ENCODE measurements around the gene TMPRSS11F.

The TMPRSS11F gene

DNA sequence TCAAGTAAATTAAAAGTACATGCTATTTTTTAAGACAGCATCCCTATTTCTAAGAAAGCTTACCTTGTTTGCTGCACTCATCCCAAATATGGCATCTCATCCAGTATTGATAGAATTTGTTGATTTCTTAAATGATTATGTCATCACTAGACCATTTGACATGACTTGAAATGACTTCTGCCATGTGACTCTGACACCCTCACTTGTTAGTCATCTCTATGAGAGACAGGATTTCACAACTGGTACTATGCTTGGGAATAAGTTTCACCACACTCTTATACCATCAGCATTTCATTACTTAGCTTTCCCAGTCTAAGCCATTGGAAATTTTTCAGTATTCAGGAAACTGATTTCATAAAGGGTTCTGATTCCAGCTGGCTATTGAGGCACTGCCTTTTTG, 55.3 kb downstream of the TMPRSS11F start:
- Histone ChIP-seq H3K9me3 (ENCODE audit: low read depth, low read length) (no peaks in the 10 kb centered on the region), H3K27ac (no peak overlapping the region), H3K9ac (ENCODE audit: insufficient read length) (no peak overlapping the region), H3K36me3 (ENCODE audit: insufficient read depth, low read length) (no peaks in the 10 kb centered on the region), H3K4me3 (no peak overlapping the region)
- TF ChIP-seq FOXP2 (optimal IDR thresholded peaks at IDR 0.05; ENCODE audit: control extremely low read depth, extremely low read length, insufficient read depth) = no peak
- no peak for TF ChIP-seq POLR2AphosphoS5 (IDR thresholded peaks at IDR 0.05; ENCODE audit: borderline replicate concordance, low read depth, low read length)
- no peak for TF ChIP-seq EZH2 (IDR thresholded peaks at IDR 0.05)
- DNase-seq (ENCODE audit: low read depth, low spot score) = no peak

DNA sequence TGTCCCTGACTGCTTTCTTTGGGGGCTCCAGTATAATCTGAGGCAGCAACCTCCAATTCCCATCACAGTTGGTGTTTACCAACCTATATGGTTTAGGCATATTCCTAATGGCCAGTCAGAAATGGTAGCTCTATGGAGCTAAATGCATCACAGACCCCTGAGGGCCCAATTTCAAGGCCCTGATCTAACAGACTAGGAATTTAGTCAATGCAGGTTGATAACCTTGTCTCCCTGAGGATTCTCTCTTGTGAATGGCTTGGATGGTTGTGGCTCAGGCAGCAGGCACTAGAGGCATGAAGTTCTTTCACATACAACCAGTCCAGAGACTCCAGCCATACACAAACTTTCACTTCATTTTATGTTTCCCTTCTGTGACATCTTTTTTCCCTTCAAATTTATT, 59.4 kb downstream of the TMPRSS11F start:
- no peak overlapping the region for H3K9ac ChIP-seq (ENCODE audit: insufficient read length)
- no peak overlapping the region for H3K27ac ChIP-seq
- DNase-seq (ENCODE audit: low read depth, low spot score) = no peak
- H3K9me3 ChIP-seq (ENCODE audit: low read depth, low read length) = no peaks in the 10 kb centered on the region
- H3K4me3 ChIP-seq = no peak overlapping the region
- H3K36me3 ChIP-seq (ENCODE audit: insufficient read depth, low read length) = no peaks in the 10 kb centered on the region
- TF ChIP-seq FOXP2 (optimal IDR thresholded peaks at IDR 0.05; ENCODE audit: control extremely low read depth, extremely low read length, insufficient read depth) (no peak), POLR2AphosphoS5 (IDR thresholded peaks at IDR 0.05; ENCODE audit: borderline replicate concordance, low read depth, low read length) (no peak), EZH2 (IDR thresholded peaks at IDR 0.05) (no peak)

DNA sequence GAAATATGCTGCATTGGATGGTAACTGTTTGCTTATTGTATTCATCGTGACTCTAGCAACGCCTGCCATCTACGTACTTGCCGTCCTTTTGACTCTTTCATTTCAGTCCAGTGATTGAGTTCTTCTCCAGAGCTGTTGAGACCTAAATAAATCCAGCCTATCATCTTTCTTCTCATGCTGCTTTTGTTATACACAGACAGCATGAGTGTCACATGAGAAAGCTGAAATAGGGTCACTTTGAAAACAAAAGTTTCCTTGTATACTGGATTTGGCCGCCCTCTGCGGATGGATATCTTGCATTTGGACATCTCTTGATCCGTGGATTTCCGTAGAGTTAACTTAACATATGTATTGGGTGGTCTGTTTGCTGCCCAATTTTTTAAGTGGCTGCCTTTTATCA, 67.2 kb downstream of the TMPRSS11F start:
- TF ChIP-seq EZH2 (IDR thresholded peaks at IDR 0.05) = no peak
- no peak for TF ChIP-seq FOXP2 (optimal IDR thresholded peaks at IDR 0.05; ENCODE audit: control extremely low read depth, extremely low read length, insufficient read depth)
- no peak for TF ChIP-seq POLR2AphosphoS5 (IDR thresholded peaks at IDR 0.05; ENCODE audit: borderline replicate concordance, low read depth, low read length)
- Histone ChIP-seq H3K36me3 (ENCODE audit: insufficient read depth, low read length) (no peaks in the 10 kb centered on the region), H3K9ac (ENCODE audit: insufficient read length) (no peak overlapping the region), H3K9me3 (ENCODE audit: low read depth, low read length) (no peaks in the 10 kb centered on the region), H3K4me3 (no peak overlapping the region), H3K27ac (no peak overlapping the region)
- no peak for DNase-seq (ENCODE audit: low read depth, low spot score)

DNA sequence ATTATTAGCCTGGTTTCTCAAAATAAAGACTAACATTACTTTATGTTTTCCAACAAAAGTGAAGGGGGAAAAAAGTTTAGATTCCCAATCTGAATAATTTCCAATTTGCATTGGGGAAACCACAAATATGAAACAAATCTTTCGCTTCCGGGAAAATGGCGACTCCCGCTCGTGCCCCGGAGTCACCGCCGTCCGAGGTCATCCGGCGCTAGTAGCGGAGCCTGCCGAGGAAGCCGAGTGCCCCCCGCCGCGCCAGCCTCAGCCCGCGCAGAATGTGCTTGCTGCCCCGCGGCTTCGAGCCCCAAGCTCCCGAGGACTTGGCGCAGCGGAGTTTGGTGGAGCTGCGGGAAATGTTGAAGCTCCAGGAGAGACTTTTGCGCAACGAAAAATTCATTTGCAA, 91.4 kb downstream of the TMPRSS11F start:
- Histone ChIP-seq H3K36me3 (ENCODE audit: insufficient read depth, low read length) (no peaks in the 10 kb centered on the region), H3K27ac (no peak overlapping the region), H3K9ac (ENCODE audit: insufficient read length) (no peak overlapping the region), H3K4me3 (no peak overlapping the region), H3K9me3 (ENCODE audit: low read depth, low read length) (no peaks in the 10 kb centered on the region)
- TF ChIP-seq POLR2AphosphoS5 (IDR thresholded peaks at IDR 0.05; ENCODE audit: borderline replicate concordance, low read depth, low read length) = no peak
- no peak for TF ChIP-seq EZH2 (IDR thresholded peaks at IDR 0.05)
- no peak for TF ChIP-seq FOXP2 (optimal IDR thresholded peaks at IDR 0.05; ENCODE audit: control extremely low read depth, extremely low read length, insufficient read depth)
- DNase-seq (ENCODE audit: low read depth, low spot score) = no peak

DNA sequence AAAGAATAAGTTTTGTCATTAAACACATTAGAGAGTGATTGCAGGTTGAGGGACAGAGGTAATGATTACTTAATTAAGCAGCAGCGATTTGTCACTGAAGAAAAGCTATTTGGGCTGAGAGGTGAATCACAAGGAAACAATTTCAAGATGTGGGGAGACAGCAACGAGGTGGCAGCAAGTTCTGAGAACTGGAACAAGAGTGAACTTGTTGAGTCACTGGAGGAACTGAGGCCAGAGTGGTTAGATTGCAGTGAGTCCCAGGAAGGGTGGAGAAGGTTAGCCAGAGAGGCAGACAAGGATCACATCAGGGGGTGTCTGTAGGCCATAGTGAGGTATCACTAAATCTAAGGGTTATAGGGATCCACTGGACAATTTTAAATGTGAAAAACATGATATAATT, 108.5 kb downstream of the TMPRSS11F start:
- DNase-seq (ENCODE audit: low read depth, low spot score) = no peak
- H3K9me3 ChIP-seq (ENCODE audit: low read depth, low read length) = no peaks in the 10 kb centered on the region
- TF ChIP-seq POLR2AphosphoS5 (IDR thresholded peaks at IDR 0.05; ENCODE audit: borderline replicate concordance, low read depth, low read length) (no peak), FOXP2 (optimal IDR thresholded peaks at IDR 0.05; ENCODE audit: control extremely low read depth, extremely low read length, insufficient read depth) (no peak), EZH2 (IDR thresholded peaks at IDR 0.05) (no peak)
- H3K36me3 ChIP-seq (ENCODE audit: insufficient read depth, low read length) = no peaks in the 10 kb centered on the region
- H3K9ac ChIP-seq (ENCODE audit: insufficient read length) = no peak overlapping the region
- no peak overlapping the region for H3K27ac ChIP-seq
- H3K4me3 ChIP-seq = no peak overlapping the region

DNA sequence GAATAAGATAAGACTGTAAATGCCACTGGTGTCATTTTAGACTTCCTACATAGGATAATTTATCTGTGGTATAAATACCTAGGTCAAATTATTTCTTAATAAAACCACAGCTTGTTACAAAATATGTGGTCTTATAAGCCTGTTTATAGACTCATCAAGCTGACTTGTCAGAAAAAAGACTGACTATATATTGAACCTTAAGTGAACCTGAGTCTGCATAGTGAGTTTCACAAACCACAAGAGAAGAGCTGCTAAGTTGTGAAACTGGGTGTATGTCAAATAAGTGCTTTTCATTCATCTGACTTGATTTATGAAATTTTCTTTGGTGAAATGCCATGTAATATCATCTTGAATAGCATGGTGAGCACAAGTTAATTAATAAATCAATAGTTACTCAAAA, 118.0 kb downstream of the TMPRSS11F start:
- no peaks in the 10 kb centered on the region for H3K9me3 ChIP-seq (ENCODE audit: low read depth, low read length)
- no peak overlapping the region for H3K27ac ChIP-seq
- H3K4me3 ChIP-seq = no peak overlapping the region
- no peak for DNase-seq (ENCODE audit: low read depth, low spot score)
- H3K36me3 ChIP-seq (ENCODE audit: insufficient read depth, low read length) = no peaks in the 10 kb centered on the region
- no peak for TF ChIP-seq POLR2AphosphoS5 (IDR thresholded peaks at IDR 0.05; ENCODE audit: borderline replicate concordance, low read depth, low read length)
- TF ChIP-seq EZH2 (IDR thresholded peaks at IDR 0.05) = no peak
- no peak for TF ChIP-seq FOXP2 (optimal IDR thresholded peaks at IDR 0.05; ENCODE audit: control extremely low read depth, extremely low read length, insufficient read depth)
- no peak overlapping the region for H3K9ac ChIP-seq (ENCODE audit: insufficient read length)
